SJSA1 (cell line): ENCODE measurements around the gene DOCK4. TPM values are rescaled to one million over a fixed set of nuclear protein-coding genes. Genes with fewer than 3 reads are reported as not detected.

Source experiments
- DNase-seq, 2 experiments: peaks; one replicate each; pipeline ENCODE4 v3.0.0-alpha.2; 2015 to 2020; ENCODE audit warnings: low spot score in 2 of 2, low read depth in 1 of 2
- H3K27ac ChIP-seq: fragments of 250-450 bp; sonication (Bioruptor Pico); 2 replicates; pipeline ENCODE4 v1.5.1; 2020; ENCODE audit warnings: mild to moderate bottlenecking, moderate library complexity
- H3K27me3 ChIP-seq: fragments of 250-450 bp; sonication (Bioruptor Pico); replicated peaks from 2 replicates; pipeline ENCODE4 v1.5.1; 2020; ENCODE audit warnings: mild to moderate bottlenecking, moderate library complexity
- H3K36me3 ChIP-seq: fragments of 250-450 bp; sonication (Bioruptor Pico); 2 replicates; pipeline ENCODE4 v1.5.1; 2020; ENCODE audit warnings: mild to moderate bottlenecking
- H3K4me1 ChIP-seq: fragments of 250-450 bp; sonication (Bioruptor Pico); replicated peaks from 2 replicates; pipeline ENCODE4 v1.6.1; 2021; ENCODE audit warnings: mild to moderate bottlenecking
- H3K4me3 ChIP-seq: fragments of 250-450 bp; sonication (Bioruptor Pico); 2 replicates; pipeline ENCODE4 v1.5.1; 2020; ENCODE audit warnings: mild to moderate bottlenecking
- H3K9me3 ChIP-seq: fragments of 250-450 bp; sonication (Bioruptor Pico); replicated peaks from 2 replicates; pipeline ENCODE4 v1.5.1; 2020; ENCODE audit warnings: mild to moderate bottlenecking
- total RNA-seq: library from RNA; depleted of rRNA; stranded (reverse); fragments of >200 nt; shearing (Covaris generic); gene quantifications from 2 replicates; pipeline ENCODE4 v1.2.3, GENCODE V29; 2014

DOCK4 gene
- total RNA-seq, 1 experiment from 2014 or later: 1.3 TPM

GRCh38 chr7:111892588-111892987 is 313.6 kb downstream of the DOCK4 start:
- H3K27me3 ChIP-seq: no peaks in the 10 kb centered on the region
- H3K4me3 ChIP-seq: no peak overlapping the region
- DNase-seq: no peak
- 0 out of 2 replicates have a peak, but pooled peaks cover 3% of the 10 kb centered on the region for H3K9me3 ChIP-seq
- H3K4me1 ChIP-seq: no peaks in the 10 kb centered on the region
- H3K36me3 ChIP-seq: no peaks in the 10 kb centered on the region
- H3K27ac ChIP-seq: no peak overlapping the region

DNA sequence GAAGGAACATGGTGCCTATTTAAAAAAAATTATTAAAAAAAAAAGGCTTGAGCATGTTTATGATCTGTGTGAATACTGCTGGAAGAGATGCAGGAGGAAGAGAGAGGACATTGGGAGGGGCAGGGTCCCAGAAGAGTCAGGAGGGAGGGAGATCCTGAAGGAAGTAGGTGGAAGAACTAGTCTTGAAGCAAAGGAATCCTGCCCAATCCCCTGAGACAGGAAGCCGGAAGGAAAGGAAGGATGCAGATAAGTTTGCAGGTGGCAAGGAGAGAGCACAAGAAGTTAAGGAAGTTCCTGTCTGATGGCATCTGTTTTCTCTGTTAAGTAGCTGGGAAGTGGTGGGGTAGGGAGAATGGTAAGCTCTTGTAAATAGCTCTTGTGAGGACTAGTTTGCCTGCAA is 318.5 kb downstream of the DOCK4 start:
- Histone ChIP-seq H3K27ac (no peak overlapping the region), H3K4me1 (no peaks in the 10 kb centered on the region), H3K9me3 (no peaks in the 10 kb centered on the region), H3K4me3 (no peak overlapping the region), H3K27me3 (no peaks in the 10 kb centered on the region), H3K36me3 (no peaks in the 10 kb centered on the region)
- no peak for DNase-seq

GRCh38 chr7:111886233-111886632 is 320.0 kb downstream of the DOCK4 start:
- Histone ChIP-seq H3K27me3 (no peaks in the 10 kb centered on the region), H3K4me3 (no peak overlapping the region), H3K27ac (no peak overlapping the region), H3K4me1 (no peaks in the 10 kb centered on the region), H3K9me3 (no peaks in the 10 kb centered on the region), H3K36me3 (no peaks in the 10 kb centered on the region)
- no peak for DNase-seq

- Histone ChIP-seq H3K27ac (no peak overlapping the region), H3K27me3 (no peaks in the 10 kb centered on the region), H3K4me3 (no peak overlapping the region), H3K4me1 (no peaks in the 10 kb centered on the region), H3K36me3 (no peaks in the 10 kb centered on the region), H3K9me3 (no peaks in the 10 kb centered on the region)
- no peak for DNase-seq
Measured at GRCh38 chr7:111883241-111883640, 323.0 kb downstream of the DOCK4 start.

- Histone ChIP-seq H3K9me3 (no peaks in the 10 kb centered on the region), H3K36me3 (no peaks in the 10 kb centered on the region), H3K27me3 (no peaks in the 10 kb centered on the region), H3K4me1 (no peaks in the 10 kb centered on the region), H3K27ac (no peak overlapping the region), H3K4me3 (no peak overlapping the region)
- no peak for DNase-seq
Measured at GRCh38 chr7:111878785-111879184, 327.4 kb downstream of the DOCK4 start.

DNA sequence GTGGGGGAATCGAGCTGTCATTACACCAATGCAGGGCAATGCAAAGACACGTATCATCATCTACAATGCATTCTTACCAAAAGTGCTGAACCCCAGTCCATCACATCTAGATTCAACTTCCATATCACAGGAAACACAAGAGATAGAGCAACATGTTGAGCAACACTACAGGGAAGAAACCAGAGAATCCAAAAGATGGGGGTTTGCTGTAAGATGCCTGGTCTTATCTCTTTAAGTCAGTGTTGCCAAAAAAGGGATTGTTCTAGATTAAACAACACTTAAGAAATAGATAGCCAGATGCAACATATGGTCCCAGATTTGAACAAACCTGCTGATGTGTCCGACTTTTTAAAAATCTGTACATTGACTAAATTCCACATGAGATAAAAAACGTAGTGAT is 328.3 kb downstream of the DOCK4 start:
- no peaks in the 10 kb centered on the region for H3K9me3 ChIP-seq
- H3K27me3 ChIP-seq: no peaks in the 10 kb centered on the region
- no peaks in the 10 kb centered on the region for H3K36me3 ChIP-seq
- no peak for DNase-seq
- no peak overlapping the region for H3K27ac ChIP-seq
- H3K4me3 ChIP-seq: no peak overlapping the region
- no peaks in the 10 kb centered on the region for H3K4me1 ChIP-seq

DNA sequence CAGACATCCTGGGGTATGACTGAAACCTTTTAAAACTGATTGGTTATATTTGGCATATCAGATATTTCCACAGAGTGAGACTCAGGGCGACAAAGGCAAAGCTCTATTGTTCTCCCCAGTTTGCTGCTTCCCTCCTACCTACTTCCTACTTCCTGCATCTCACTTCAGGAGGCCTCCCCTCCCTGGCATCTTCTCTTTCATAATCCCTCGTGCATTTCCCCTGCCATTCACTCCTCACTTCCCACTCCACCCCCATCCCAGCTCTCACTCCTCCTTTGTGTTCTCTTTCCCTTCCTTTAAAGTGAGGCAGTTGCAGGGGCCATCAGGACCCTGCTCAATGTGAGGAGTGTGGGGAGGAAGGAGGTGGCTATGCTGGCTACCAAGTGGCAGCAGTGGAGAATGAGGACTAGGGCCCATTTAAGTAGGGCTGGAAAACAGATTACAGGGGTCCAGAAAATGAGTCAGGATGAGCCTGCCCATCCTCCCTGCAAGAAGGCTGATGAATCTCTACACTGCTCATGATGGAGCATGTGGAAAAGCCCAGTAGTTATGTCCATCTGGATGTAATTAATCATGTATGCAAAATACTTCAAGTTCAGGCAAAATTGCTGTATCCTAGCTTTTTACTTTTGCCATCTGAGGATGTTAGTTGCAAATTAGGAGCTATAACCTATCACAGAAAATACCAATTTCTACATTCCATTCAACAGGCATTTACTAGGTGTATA is 332.1 kb downstream of the DOCK4 start:
- Histone ChIP-seq H3K27me3 (no peaks in the 10 kb centered on the region), H3K4me3 (no peak overlapping the region), H3K36me3 (no peaks in the 10 kb centered on the region), H3K27ac (no peak overlapping the region), H3K4me1 (no peaks in the 10 kb centered on the region), H3K9me3 (no peaks in the 10 kb centered on the region)
- DNase-seq: no peak

DNA sequence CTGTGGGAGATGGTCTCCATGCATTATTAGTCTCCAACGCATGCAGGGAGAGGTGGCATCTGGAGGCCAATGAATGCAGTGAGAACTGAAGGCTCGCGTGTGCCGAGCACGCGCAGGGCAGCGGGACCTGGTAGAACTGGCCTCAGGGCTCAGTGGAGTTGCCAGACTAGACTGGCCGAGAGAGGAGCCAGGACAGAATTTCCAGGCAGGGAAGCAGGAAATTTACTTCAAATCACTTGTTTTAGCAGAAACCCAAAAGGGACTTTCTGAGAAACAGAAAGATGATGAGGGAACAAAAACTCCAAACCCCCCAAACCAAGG is 332.9 kb downstream of the DOCK4 start:
- H3K36me3 ChIP-seq: no peaks in the 10 kb centered on the region
- no peaks in the 10 kb centered on the region for H3K4me1 ChIP-seq
- no peak for DNase-seq
- no peaks in the 10 kb centered on the region for H3K27me3 ChIP-seq
- H3K27ac ChIP-seq: no peak overlapping the region
- no peaks in the 10 kb centered on the region for H3K9me3 ChIP-seq
- no peak overlapping the region for H3K4me3 ChIP-seq

GRCh38 chr7:111872450-111873325 is 333.5 kb downstream of the DOCK4 start:
- no peak for DNase-seq
- no peaks in the 10 kb centered on the region for H3K9me3 ChIP-seq
- no peak overlapping the region for H3K27ac ChIP-seq

DNA sequence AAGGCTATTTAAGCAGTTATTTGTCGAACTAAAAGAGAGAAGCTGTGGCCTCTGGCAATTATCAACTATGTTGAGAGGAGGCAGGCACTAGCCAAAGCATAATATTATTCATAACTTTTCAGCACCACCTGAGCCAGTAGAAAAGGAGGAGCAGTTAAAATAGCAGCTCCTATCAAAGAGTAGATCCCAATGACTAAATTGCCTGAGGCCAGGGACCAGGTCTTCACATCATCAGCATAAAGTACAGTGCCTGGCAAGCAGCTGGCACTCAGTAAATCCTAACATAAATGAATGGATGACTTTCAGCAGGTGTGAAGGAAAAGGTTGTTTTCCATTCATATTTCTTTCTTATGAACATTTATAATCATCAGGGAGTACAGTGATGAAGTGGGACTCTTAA is 334.9 kb downstream of the DOCK4 start:
- Histone ChIP-seq H3K4me3 (no peak overlapping the region), H3K36me3 (no peaks in the 10 kb centered on the region), H3K4me1 (no peaks in the 10 kb centered on the region), H3K27ac (no peak overlapping the region), H3K27me3 (no peaks in the 10 kb centered on the region), H3K9me3 (no peaks in the 10 kb centered on the region)
- no peak for DNase-seq

More at GRCh38 chr7:111872450-111873325, 333.5 kb downstream of the DOCK4 start:
- no peaks in the 10 kb centered on the region for H3K27me3 ChIP-seq
- no peak overlapping the region for H3K4me3 ChIP-seq
- H3K36me3 ChIP-seq: no peaks in the 10 kb centered on the region
- H3K4me1 ChIP-seq: no peaks in the 10 kb centered on the region

DNA sequence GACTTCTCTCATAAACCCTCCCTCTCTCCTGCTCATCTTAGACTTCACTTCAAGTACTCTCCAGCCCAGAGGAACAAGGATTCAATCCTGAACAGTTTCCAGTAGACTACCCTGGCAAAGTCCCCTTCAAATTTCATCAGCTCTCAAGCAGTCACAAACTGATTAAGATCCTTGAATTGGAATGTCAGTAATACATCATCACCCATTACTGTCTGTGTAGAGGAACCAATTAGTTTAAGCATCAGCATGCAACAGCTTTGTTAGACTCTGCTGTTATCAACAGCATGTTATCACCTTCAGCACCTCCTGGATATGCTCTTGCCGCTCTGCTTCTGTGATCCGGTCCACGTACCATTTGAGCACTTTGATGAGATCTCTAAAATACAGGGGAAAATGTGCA is 336.9 kb downstream of the DOCK4 start:
- Histone ChIP-seq H3K36me3 (no peaks in the 10 kb centered on the region), H3K4me3 (no peak overlapping the region), H3K27me3 (no peaks in the 10 kb centered on the region), H3K27ac (no peak overlapping the region), H3K4me1 (no peaks in the 10 kb centered on the region), H3K9me3 (no peaks in the 10 kb centered on the region)
- no peak for DNase-seq

GRCh38 chr7:111867348-111867931 is 338.8 kb downstream of the DOCK4 start:
- H3K4me3 ChIP-seq: no peak overlapping the region
- no peaks in the 10 kb centered on the region for H3K9me3 ChIP-seq
- no peaks in the 10 kb centered on the region for H3K27me3 ChIP-seq
- no peaks in the 10 kb centered on the region for H3K36me3 ChIP-seq
- H3K27ac ChIP-seq: no peak overlapping the region
- no peak for DNase-seq
- H3K4me1 ChIP-seq: no peaks in the 10 kb centered on the region

DNA sequence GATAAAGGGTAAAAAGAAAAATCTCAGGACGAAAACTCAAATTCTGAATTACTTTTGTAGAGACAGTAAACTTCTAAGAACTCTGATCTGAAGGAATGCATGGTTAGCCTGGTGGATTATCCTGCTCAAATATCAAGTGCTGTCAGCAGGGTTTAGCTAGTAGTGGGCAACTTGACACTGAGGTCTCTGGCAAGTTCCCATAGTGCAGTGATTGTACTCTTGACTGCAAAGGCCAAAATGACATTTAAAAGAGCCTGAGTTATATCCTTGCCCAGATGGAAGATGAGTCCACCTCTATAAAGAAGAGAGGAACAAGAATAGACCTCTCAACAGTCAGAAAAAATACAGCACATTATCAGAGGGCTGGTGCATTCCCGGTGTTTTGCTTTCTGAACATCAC is 339.4 kb downstream of the DOCK4 start:
- H3K36me3 ChIP-seq: no peaks in the 10 kb centered on the region
- H3K9me3 ChIP-seq: no peaks in the 10 kb centered on the region
- no peak overlapping the region for H3K27ac ChIP-seq
- H3K4me1 ChIP-seq: no peaks in the 10 kb centered on the region
- no peak for DNase-seq
- H3K27me3 ChIP-seq: no peaks in the 10 kb centered on the region
- no peak overlapping the region for H3K4me3 ChIP-seq

- Histone ChIP-seq H3K27me3 (no peaks in the 10 kb centered on the region), H3K9me3 (no peaks in the 10 kb centered on the region), H3K4me3 (no peak overlapping the region), H3K4me1 (no peaks in the 10 kb centered on the region), H3K36me3 (no peaks in the 10 kb centered on the region), H3K27ac (no peak overlapping the region)
- DNase-seq: no peak
Measured at GRCh38 chr7:111865430-111865829, 340.8 kb downstream of the DOCK4 start.
